ENCODE measurements around the gene CIBAR2. TPM values are rescaled to one million over a fixed set of nuclear protein-coding genes. Genes with fewer than 3 reads are reported as not detected.

The CIBAR2 gene
- total RNA-seq, 6 experiments from 2014 or later, result not detected

- Mint-ChIP-seq H3K27ac (no peak overlapping the region), H3K36me3 (ENCODE audit: low read depth) (no peaks in the 10 kb centered on the region), H3K9me3 (no peaks in the 10 kb centered on the region), H3K4me3 (no peak overlapping the region), H3K4me1 (ENCODE audit: low read depth) (peaks cover 5% of the 10 kb centered on the region), H3K27me3 (ENCODE audit: insufficient read depth) (peaks cover 4% of the 10 kb centered on the region)
- DNase-seq, result no peak
- no peak for TF ChIP-seq CTCF (IDR thresholded peaks at IDR 0.05)
Observed at GRCh38 chr16:85110105-85110504, 2.2 kb downstream of the CIBAR2 start.

- no peak overlapping the region for H3K27ac Mint-ChIP-seq
- peaks cover 10% of the 10 kb centered on the region for H3K27me3 Mint-ChIP-seq (ENCODE audit: insufficient read depth)
- no peak for TF ChIP-seq CTCF (IDR thresholded peaks at IDR 0.05)
- H3K4me1 Mint-ChIP-seq (ENCODE audit: low read depth), result no peaks in the 10 kb centered on the region
- H3K9me3 Mint-ChIP-seq, result no peaks in the 10 kb centered on the region
- H3K36me3 Mint-ChIP-seq (ENCODE audit: low read depth), result no peaks in the 10 kb centered on the region
- H3K4me3 Mint-ChIP-seq, result no peak overlapping the region
- DNase-seq, result no peak
Observed at GRCh38 chr16:85107532-85107931, 4.7 kb downstream of the CIBAR2 start.

- DNase-seq, result no peak
- peaks cover 10% of the 10 kb centered on the region for H3K27me3 Mint-ChIP-seq (ENCODE audit: insufficient read depth)
- H3K27ac Mint-ChIP-seq, result no peak overlapping the region
Observed at GRCh38 chr16:85107083-85107482, 5.2 kb downstream of the CIBAR2 start.

GRCh38 chr16:85105475-85105874 lies 6.8 kb downstream of the CIBAR2 start:
- Mint-ChIP-seq H3K36me3 (ENCODE audit: low read depth) (no peaks in the 10 kb centered on the region), H3K27ac (no peak overlapping the region), H3K4me3 (no peak overlapping the region), H3K4me1 (ENCODE audit: low read depth) (no peaks in the 10 kb centered on the region), H3K9me3 (no peaks in the 10 kb centered on the region), H3K27me3 (ENCODE audit: insufficient read depth) (peaks cover 12% of the 10 kb centered on the region)
- no peak for TF ChIP-seq CTCF (IDR thresholded peaks at IDR 0.05)
- DNase-seq, result no peak

More at GRCh38 chr16:85107083-85107482, 5.2 kb downstream of the CIBAR2 start:
- Mint-ChIP-seq H3K4me1 (ENCODE audit: low read depth) (no peaks in the 10 kb centered on the region), H3K36me3 (ENCODE audit: low read depth) (no peaks in the 10 kb centered on the region), H3K4me3 (no peak overlapping the region), H3K9me3 (no peaks in the 10 kb centered on the region)
- TF ChIP-seq CTCF (IDR thresholded peaks at IDR 0.05), result no peak

DNA sequence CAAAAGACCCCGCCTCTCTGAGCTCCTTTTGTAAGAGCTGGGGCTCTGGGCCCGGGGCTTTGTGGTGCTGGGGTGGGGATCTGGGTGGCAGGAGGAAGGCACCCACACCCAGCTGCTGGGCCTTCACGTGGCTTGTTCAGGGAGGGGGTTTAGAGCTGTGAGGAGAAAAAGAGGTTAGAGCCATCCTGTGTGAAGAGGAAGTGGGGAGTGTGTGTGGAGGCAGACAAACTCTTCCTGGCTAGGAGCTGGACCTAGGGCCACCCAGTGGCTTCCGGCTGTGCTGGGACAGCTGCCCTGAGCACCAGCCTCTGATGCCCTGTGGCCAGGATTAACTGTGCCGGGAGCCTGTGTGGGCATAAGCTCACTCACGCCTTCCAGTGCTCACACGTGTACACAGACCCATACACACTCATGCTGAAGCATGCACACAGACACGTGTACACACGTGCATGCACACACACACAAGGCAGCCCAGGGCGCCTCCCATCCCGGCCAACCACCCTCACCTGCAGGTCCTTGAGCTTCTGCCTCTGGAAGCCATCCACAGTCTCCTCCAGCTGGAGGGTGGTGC lies 7.4 kb downstream of the CIBAR2 start:
- no peak overlapping the region for H3K27ac Mint-ChIP-seq
- DNase-seq, result no peak
- H3K27me3 Mint-ChIP-seq (ENCODE audit: insufficient read depth), result peaks cover 14% of the 10 kb centered on the region
- H3K36me3 Mint-ChIP-seq (ENCODE audit: low read depth), result no peaks in the 10 kb centered on the region
- H3K4me1 Mint-ChIP-seq (ENCODE audit: low read depth), result no peaks in the 10 kb centered on the region
- no peak overlapping the region for H3K4me3 Mint-ChIP-seq
- no peak for TF ChIP-seq CTCF (IDR thresholded peaks at IDR 0.05)
- H3K9me3 Mint-ChIP-seq, result no peaks in the 10 kb centered on the region

DNA sequence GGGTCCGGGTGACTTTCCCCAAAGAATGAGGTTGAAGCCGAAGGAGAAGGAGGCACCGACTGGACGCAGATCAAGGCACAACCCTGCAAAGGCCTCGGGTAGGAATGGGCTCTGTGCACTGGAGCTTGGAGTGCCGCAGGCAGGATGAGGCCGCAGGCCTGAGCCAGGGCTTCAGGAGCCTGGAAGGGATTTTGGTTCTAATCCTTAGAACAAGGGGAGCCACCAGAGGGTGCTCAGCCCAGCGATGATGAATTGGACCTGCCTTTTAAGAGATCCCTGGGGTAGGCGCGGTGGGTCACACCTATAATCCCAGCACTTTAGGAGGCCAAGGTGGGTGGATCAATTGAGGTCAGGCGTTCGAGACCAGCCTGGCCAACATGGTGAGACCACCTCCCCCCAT lies 8.1 kb downstream of the CIBAR2 start:
- TF ChIP-seq CTCF (IDR thresholded peaks at IDR 0.05), result peak; percentile 16; the same call in 1 of the 2 replicates
- Mint-ChIP-seq H3K4me3 (no peak overlapping the region), H3K4me1 (ENCODE audit: low read depth) (no peaks in the 10 kb centered on the region), H3K27ac (no peak overlapping the region), H3K9me3 (no peaks in the 10 kb centered on the region), H3K27me3 (ENCODE audit: insufficient read depth) (peaks cover 17% of the 10 kb centered on the region), H3K36me3 (ENCODE audit: low read depth) (no peaks in the 10 kb centered on the region)
- no peak for DNase-seq

Measured in HFFc6 (cell line).